ENCODE results near the gene ZDHHC3.

Gene ZDHHC3

GRCh38 chr3:45007091-45007490 lies 31.1 kb upstream of the ZDHHC3 start:
- Histone ChIP-seq H3K4me2 (ENCODE audit: low read length) (no peak overlapping the region), H3K4me1 (ENCODE audit: control insufficient read depth, low read length) (no peaks in the 10 kb centered on the region), H3K4me3 (ENCODE audit: low read length) (no peak overlapping the region), H3K79me2 (ENCODE audit: control insufficient read depth, low read length) (no peaks in the 10 kb centered on the region), H3K27me3 (ENCODE audit: control insufficient read depth, low read length) (no peaks in the 10 kb centered on the region), H3F3A (ENCODE audit: control insufficient read depth, insufficient read depth) (no peaks in the 10 kb centered on the region), H3K9me3 (ENCODE audit: control insufficient read depth, insufficient read depth, low read length) (no peaks in the 10 kb centered on the region), H3K9me2 (replicated peaks; ENCODE audit: control insufficient read depth, low read length) (no peaks in the 10 kb centered on the region), H3K27ac (ENCODE audit: low read depth, low read length) (no peak overlapping the region), H3K36me3 (ENCODE audit: control insufficient read depth, low read length) (peaks cover 74% of the 10 kb centered on the region), H4K20me1 (ENCODE audit: control insufficient read depth, insufficient read depth, low read depth, low read length) (no peaks in the 10 kb centered on the region)
- TF ChIP-seq, protein P1, sequence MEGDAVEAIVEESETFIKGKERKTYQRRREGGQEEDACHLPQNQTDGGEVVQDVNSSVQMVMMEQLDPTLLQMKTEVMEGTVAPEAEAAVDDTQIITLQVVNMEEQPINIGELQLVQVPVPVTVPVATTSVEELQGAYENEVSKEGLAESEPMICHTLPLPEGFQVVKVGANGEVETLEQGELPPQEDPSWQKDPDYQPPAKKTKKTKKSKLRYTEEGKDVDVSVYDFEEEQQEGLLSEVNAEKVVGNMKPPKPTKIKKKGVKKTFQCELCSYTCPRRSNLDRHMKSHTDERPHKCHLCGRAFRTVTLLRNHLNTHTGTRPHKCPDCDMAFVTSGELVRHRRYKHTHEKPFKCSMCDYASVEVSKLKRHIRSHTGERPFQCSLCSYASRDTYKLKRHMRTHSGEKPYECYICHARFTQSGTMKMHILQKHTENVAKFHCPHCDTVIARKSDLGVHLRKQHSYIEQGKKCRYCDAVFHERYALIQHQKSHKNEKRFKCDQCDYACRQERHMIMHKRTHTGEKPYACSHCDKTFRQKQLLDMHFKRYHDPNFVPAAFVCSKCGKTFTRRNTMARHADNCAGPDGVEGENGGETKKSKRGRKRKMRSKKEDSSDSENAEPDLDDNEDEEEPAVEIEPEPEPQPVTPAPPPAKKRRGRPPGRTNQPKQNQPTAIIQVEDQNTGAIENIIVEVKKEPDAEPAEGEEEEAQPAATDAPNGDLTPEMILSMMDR (IDR thresholded peaks at IDR 0.05; ENCODE audit: low read depth, low read length, poor library complexity, severe bottlenecking): no peak
- TF ChIP-seq EZH2phosphoT487 (IDR thresholded peaks at IDR 0.05; ENCODE audit: borderline replicate concordance, low read length): no peak

DNA sequence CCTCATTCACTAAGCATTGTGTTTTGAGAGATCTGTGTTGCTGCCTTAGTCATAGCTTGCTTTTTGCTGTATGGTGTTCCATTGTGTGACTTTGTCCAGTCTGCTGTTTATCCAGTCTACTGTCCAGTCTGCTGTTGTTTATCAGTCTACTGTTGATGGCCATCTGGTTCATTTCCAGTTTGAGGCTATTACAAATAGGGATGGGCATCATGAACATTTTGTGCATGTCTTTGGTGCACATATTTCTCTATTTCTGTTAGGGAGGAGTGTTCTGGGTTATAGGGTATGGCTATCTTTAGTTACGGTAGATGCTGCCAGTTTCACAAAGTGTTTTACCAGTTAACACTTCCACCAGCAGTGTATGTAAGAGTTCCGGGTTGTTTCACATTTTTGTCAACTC lies 27.9 kb upstream of the ZDHHC3 start:
- Histone ChIP-seq H3K79me2 (ENCODE audit: control insufficient read depth, low read length) (no peaks in the 10 kb centered on the region), H3K27me3 (ENCODE audit: control insufficient read depth, low read length) (no peaks in the 10 kb centered on the region), H3K9me2 (replicated peaks; ENCODE audit: control insufficient read depth, low read length) (no peaks in the 10 kb centered on the region), H3K36me3 (ENCODE audit: control insufficient read depth, low read length) (peaks cover 77% of the 10 kb centered on the region), H3K4me3 (ENCODE audit: low read length) (no peak overlapping the region), H3F3A (ENCODE audit: control insufficient read depth, insufficient read depth) (no peaks in the 10 kb centered on the region), H4K20me1 (ENCODE audit: control insufficient read depth, insufficient read depth, low read depth, low read length) (no peaks in the 10 kb centered on the region), H3K9me3 (ENCODE audit: control insufficient read depth, insufficient read depth, low read length) (no peaks in the 10 kb centered on the region), H3K27ac (ENCODE audit: low read depth, low read length) (no peak overlapping the region), H3K4me1 (ENCODE audit: control insufficient read depth, low read length) (no peaks in the 10 kb centered on the region), H3K4me2 (ENCODE audit: low read length) (no peak overlapping the region)
- TF ChIP-seq, protein P1 (IDR thresholded peaks at IDR 0.05; ENCODE audit: low read depth, low read length, poor library complexity, severe bottlenecking): no peak
- TF ChIP-seq EZH2phosphoT487 (IDR thresholded peaks at IDR 0.05; ENCODE audit: borderline replicate concordance, low read length): no peak

DNA sequence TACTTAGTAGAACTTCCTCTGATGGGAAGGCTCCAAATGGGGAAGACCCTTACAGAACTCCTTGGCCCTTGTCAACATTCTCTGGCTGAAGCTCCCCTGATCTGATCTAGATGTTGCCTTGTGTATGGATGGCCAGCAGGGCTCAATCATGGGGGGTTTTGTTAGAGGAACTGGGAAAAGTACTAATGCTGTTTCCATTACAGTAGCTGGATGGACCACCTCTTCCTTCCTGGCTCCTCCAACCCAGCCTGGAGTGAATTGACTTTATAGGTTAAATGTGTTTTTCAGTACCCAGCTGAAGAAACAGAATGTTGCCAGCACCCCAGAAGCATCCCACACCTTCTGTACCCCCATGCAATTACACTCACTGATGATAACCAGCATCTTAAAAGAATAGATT lies 27.4 kb upstream of the ZDHHC3 start:
- Histone ChIP-seq H3F3A (ENCODE audit: control insufficient read depth, insufficient read depth) (no peaks in the 10 kb centered on the region), H3K4me3 (ENCODE audit: low read length) (no peak overlapping the region), H4K20me1 (ENCODE audit: control insufficient read depth, insufficient read depth, low read depth, low read length) (no peaks in the 10 kb centered on the region), H3K36me3 (ENCODE audit: control insufficient read depth, low read length) (peaks cover 77% of the 10 kb centered on the region), H3K4me1 (ENCODE audit: control insufficient read depth, low read length) (no peaks in the 10 kb centered on the region), H3K9me3 (ENCODE audit: control insufficient read depth, insufficient read depth, low read length) (no peaks in the 10 kb centered on the region), H3K27ac (ENCODE audit: low read depth, low read length) (no peak overlapping the region), H3K27me3 (ENCODE audit: control insufficient read depth, low read length) (no peaks in the 10 kb centered on the region), H3K9me2 (replicated peaks; ENCODE audit: control insufficient read depth, low read length) (no peaks in the 10 kb centered on the region), H3K4me2 (ENCODE audit: low read length) (no peak overlapping the region), H3K79me2 (ENCODE audit: control insufficient read depth, low read length) (no peaks in the 10 kb centered on the region)
- TF ChIP-seq, protein P1 (IDR thresholded peaks at IDR 0.05; ENCODE audit: low read depth, low read length, poor library complexity, severe bottlenecking): no peak
- no peak for TF ChIP-seq EZH2phosphoT487 (IDR thresholded peaks at IDR 0.05; ENCODE audit: borderline replicate concordance, low read length)

DNA sequence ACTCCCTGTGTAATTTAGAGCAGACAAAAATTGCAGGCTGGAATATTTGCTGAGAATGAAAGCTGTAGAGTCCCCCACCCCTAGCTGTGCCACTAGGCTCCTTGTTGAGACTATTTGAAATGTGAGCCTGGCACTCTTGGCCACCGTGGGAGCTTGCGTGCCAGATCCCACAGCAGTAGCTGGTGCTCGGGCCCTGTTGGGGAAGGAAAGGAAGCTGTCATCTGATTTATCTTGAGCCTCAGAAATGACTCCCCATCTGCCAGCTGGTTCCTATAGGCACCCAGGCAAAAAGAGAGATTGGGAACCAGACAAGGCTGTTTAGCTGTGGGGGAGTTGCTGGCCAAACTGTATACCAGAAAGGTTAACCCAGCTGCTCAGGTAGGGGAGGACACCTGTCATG lies 26.7 kb upstream of the ZDHHC3 start:
- H3K9me2 ChIP-seq (replicated peaks; ENCODE audit: control insufficient read depth, low read length): no peaks in the 10 kb centered on the region
- H3F3A ChIP-seq (ENCODE audit: control insufficient read depth, insufficient read depth): no peaks in the 10 kb centered on the region
- H3K36me3 ChIP-seq (ENCODE audit: control insufficient read depth, low read length): peaks cover 75% of the 10 kb centered on the region
- no peaks in the 10 kb centered on the region for H3K4me1 ChIP-seq (ENCODE audit: control insufficient read depth, low read length)
- H3K4me3 ChIP-seq (ENCODE audit: low read length): no peak overlapping the region
- H3K79me2 ChIP-seq (ENCODE audit: control insufficient read depth, low read length): no peaks in the 10 kb centered on the region
- H3K4me2 ChIP-seq (ENCODE audit: low read length): no peak overlapping the region
- H3K27me3 ChIP-seq (ENCODE audit: control insufficient read depth, low read length): no peaks in the 10 kb centered on the region
- TF ChIP-seq, protein P1 (IDR thresholded peaks at IDR 0.05; ENCODE audit: low read depth, low read length, poor library complexity, severe bottlenecking): no peak
- TF ChIP-seq EZH2phosphoT487 (IDR thresholded peaks at IDR 0.05; ENCODE audit: borderline replicate concordance, low read length): no peak
- H4K20me1 ChIP-seq (ENCODE audit: control insufficient read depth, insufficient read depth, low read depth, low read length): no peaks in the 10 kb centered on the region
- H3K27ac ChIP-seq (ENCODE audit: low read depth, low read length): no peak overlapping the region
- no peaks in the 10 kb centered on the region for H3K9me3 ChIP-seq (ENCODE audit: control insufficient read depth, insufficient read depth, low read length)

Data from DOHH2 (cell line).